A172 (cell line): ENCODE results near the gene ELMOD3. TPM values are rescaled to one million over a fixed set of nuclear protein-coding genes. Genes with fewer than 3 reads are reported as not detected.
"Not testable (repeated sequence)": the region's sequence is repeated elsewhere in the genome, so short reads cannot be mapped to it uniquely, and the experiment has no call there.

ENCODE experiments used
- DNase-seq: peaks from one replicate; pipeline ENCODE4 v3.0.0-alpha.2; 2015; ENCODE audit warnings: low spot score
- total RNA-seq: library from RNA; depleted of rRNA; stranded (reverse); fragments of >200 nt; shearing (Covaris generic); gene quantifications from 2 replicates; pipeline ENCODE4 v1.2.3, GENCODE V29; 2014

Gene ELMOD3
- total RNA-seq, 1 experiment from 2014 or later, result 14.8 TPM

GRCh38 chr2:85376291-85377065 is 21.9 kb downstream of the ELMOD3 start:
- DNase-seq, result no peak

- no peak for DNase-seq
Measured at GRCh38 chr2:85377083-85377482, 22.5 kb downstream of the ELMOD3 start.

GRCh38 chr2:85378257-85378656 is 23.7 kb downstream of the ELMOD3 start:
- no peak for DNase-seq

- DNase-seq, result no peak
Measured at GRCh38 chr2:85380048-85380447, 25.5 kb downstream of the ELMOD3 start.

GRCh38 chr2:85383151-85383550 is 28.6 kb downstream of the ELMOD3 start:
- DNase-seq, result not testable (repeated sequence)

GRCh38 chr2:85383850-85384249 is 29.3 kb downstream of the ELMOD3 start:
- DNase-seq, result no peak

GRCh38 chr2:85385746-85386145 is 31.2 kb downstream of the ELMOD3 start:
- no peak for DNase-seq

- DNase-seq, result no peak
Measured at GRCh38 chr2:85387754-85388153, 33.2 kb downstream of the ELMOD3 start.

GRCh38 chr2:85388878-85389538 is 34.4 kb downstream of the ELMOD3 start:
- DNase-seq, result no peak

- no peak for DNase-seq
Measured at GRCh38 chr2:85390941-85391669, 36.5 kb downstream of the ELMOD3 start.

- DNase-seq, result no peak
Measured at GRCh38 chr2:85393836-85394235, 39.3 kb downstream of the ELMOD3 start.

- DNase-seq, result no peak
Measured at GRCh38 chr2:85394261-85394681, 39.7 kb downstream of the ELMOD3 start.

- DNase-seq, result no peak
Measured at GRCh38 chr2:85394976-85395375, 40.4 kb downstream of the ELMOD3 start.

GRCh38 chr2:85395912-85396475 is 41.4 kb downstream of the ELMOD3 start:
- no peak for DNase-seq

- no peak for DNase-seq
Measured at GRCh38 chr2:85396531-85397470, 42.2 kb downstream of the ELMOD3 start.

- DNase-seq, result no peak
Measured at GRCh38 chr2:85397925-85398331, 43.4 kb downstream of the ELMOD3 start.

GRCh38 chr2:85398426-85399182 is 44.0 kb downstream of the ELMOD3 start:
- DNase-seq, result no peak

- no peak for DNase-seq
Measured at GRCh38 chr2:85399183-85399455, 44.5 kb downstream of the ELMOD3 start.

GRCh38 chr2:85400023-85400422 is 45.5 kb downstream of the ELMOD3 start:
- DNase-seq, result no peak
